ENCODE data around the gene SERTAD1. TPM values are rescaled to one million over a fixed set of nuclear protein-coding genes. Genes with fewer than 3 reads are reported as not detected.
"Not testable (repeated sequence)": the region's sequence is repeated elsewhere in the genome, so short reads cannot be mapped to it uniquely, and the experiment has no call there.

SERTAD1 gene
- total RNA-seq, 2 donors from 2014 or later = 18.1 to 19.4 TPM

GRCh38 chr19:40461669-40462221, 36.0 kb upstream of the SERTAD1 start:
- H3K4me1 Mint-ChIP-seq = peaks cover 24% of the 10 kb centered on the region
- H3K36me3 Mint-ChIP-seq (ENCODE audit: low read depth) = peaks cover 5% of the 10 kb centered on the region
- H3K9me3 ChIP-seq (ENCODE audit: control insufficient read depth, low read length, poor library complexity, severe bottlenecking) = no peaks in the 10 kb centered on the region
- H3K4me3 Mint-ChIP-seq = no peak overlapping the region
- peaks cover 7% of the 10 kb centered on the region for H3K27me3 Mint-ChIP-seq
- ATAC-seq (no peak), DNase-seq (no peak)
- peak overlapping the region; percentile 49 for H3K27ac Mint-ChIP-seq

GRCh38 chr19:40460185-40460584, 34.4 kb upstream of the SERTAD1 start:
- Mint-ChIP-seq H3K27ac (no peak overlapping the region), H3K4me3 (no peak overlapping the region), H3K4me1 (peaks cover 11% of the 10 kb centered on the region), H3K36me3 (ENCODE audit: low read depth) (no peaks in the 10 kb centered on the region), H3K27me3 (no peaks in the 10 kb centered on the region)
- no peak for ATAC-seq
- H3K9me3 ChIP-seq (ENCODE audit: control insufficient read depth, low read length, poor library complexity, severe bottlenecking) = no peaks in the 10 kb centered on the region
- DNase-seq = no peak

GRCh38 chr19:40458597-40458974, 32.8 kb upstream of the SERTAD1 start:
- H3K9me3 ChIP-seq (ENCODE audit: control insufficient read depth, low read length, poor library complexity, severe bottlenecking) = no peaks in the 10 kb centered on the region

GRCh38 chr19:40457953-40458596, 32.3 kb upstream of the SERTAD1 start:
- H3K9me3 ChIP-seq (ENCODE audit: control insufficient read depth, low read length, poor library complexity, severe bottlenecking) = no peaks in the 10 kb centered on the region
- Mint-ChIP-seq H3K4me1 (peaks cover 5% of the 10 kb centered on the region), H3K27me3 (no peaks in the 10 kb centered on the region), H3K36me3 (ENCODE audit: low read depth) (no peaks in the 10 kb centered on the region), H3K27ac (no peak overlapping the region), H3K4me3 (no peak overlapping the region)
- DNase-seq = no peak
- no peak for ATAC-seq

More at GRCh38 chr19:40458597-40458974, 32.8 kb upstream of the SERTAD1 start:
- Mint-ChIP-seq H3K27ac (no peak overlapping the region), H3K4me3 (peak overlapping the region; percentile 15), H3K4me1 (peaks cover 5% of the 10 kb centered on the region), H3K27me3 (no peaks in the 10 kb centered on the region), H3K36me3 (ENCODE audit: low read depth) (no peaks in the 10 kb centered on the region)
- ATAC-seq = no peak
- DNase-seq = no peak

- peaks cover 5% of the 10 kb centered on the region for H3K4me1 Mint-ChIP-seq
- H3K4me3 Mint-ChIP-seq = no peak overlapping the region
- H3K27me3 Mint-ChIP-seq = no peaks in the 10 kb centered on the region
- DNase-seq (no peak), ATAC-seq (no peak)
- H3K9me3 ChIP-seq (ENCODE audit: control insufficient read depth, low read length, poor library complexity, severe bottlenecking) = no peaks in the 10 kb centered on the region
- H3K27ac Mint-ChIP-seq = no peak overlapping the region
- H3K36me3 Mint-ChIP-seq (ENCODE audit: low read depth) = no peaks in the 10 kb centered on the region
Observed at GRCh38 chr19:40457048-40457447, 31.3 kb upstream of the SERTAD1 start.

GRCh38 chr19:40453943-40454342, 28.2 kb upstream of the SERTAD1 start:
- not testable (repeated sequence) for H3K27ac Mint-ChIP-seq; ATAC-seq; DNase-seq; H3K9me3 ChIP-seq (ENCODE audit: control insufficient read depth, low read length, poor library complexity, severe bottlenecking); H3K4me1 Mint-ChIP-seq; H3K4me3 Mint-ChIP-seq; H3K36me3 Mint-ChIP-seq (ENCODE audit: low read depth); H3K27me3 Mint-ChIP-seq

GRCh38 chr19:40453151-40453735, 27.5 kb upstream of the SERTAD1 start:
- Mint-ChIP-seq H3K4me1 (no peaks in the 10 kb centered on the region), H3K27me3 (no peaks in the 10 kb centered on the region), H3K4me3 (no peak overlapping the region), H3K36me3 (ENCODE audit: low read depth) (no peaks in the 10 kb centered on the region), H3K27ac (no peak overlapping the region)
- no peak for DNase-seq
- no peaks in the 10 kb centered on the region for H3K9me3 ChIP-seq (ENCODE audit: control insufficient read depth, low read length, poor library complexity, severe bottlenecking)
- no peak for ATAC-seq

GRCh38 chr19:40452016-40452415, 26.2 kb upstream of the SERTAD1 start:
- no peaks in the 10 kb centered on the region for H3K27me3 Mint-ChIP-seq
- DNase-seq (no peak), ATAC-seq (no peak)
- H3K36me3 Mint-ChIP-seq (ENCODE audit: low read depth) = no peaks in the 10 kb centered on the region
- no peaks in the 10 kb centered on the region for H3K4me1 Mint-ChIP-seq
- no peaks in the 10 kb centered on the region for H3K9me3 ChIP-seq (ENCODE audit: control insufficient read depth, low read length, poor library complexity, severe bottlenecking)
- H3K27ac Mint-ChIP-seq = no peak overlapping the region
- no peak overlapping the region for H3K4me3 Mint-ChIP-seq

GRCh38 chr19:40450664-40451063, 24.9 kb upstream of the SERTAD1 start:
- Mint-ChIP-seq H3K27me3 (no peaks in the 10 kb centered on the region), H3K4me1 (no peaks in the 10 kb centered on the region)

GRCh38 chr19:40449506-40449905, 23.7 kb upstream of the SERTAD1 start:
- Mint-ChIP-seq H3K27me3 (no peaks in the 10 kb centered on the region), H3K4me1 (peaks cover 4% of the 10 kb centered on the region), H3K27ac (no peak overlapping the region), H3K36me3 (ENCODE audit: low read depth) (no peaks in the 10 kb centered on the region), H3K4me3 (no peak overlapping the region)
- no peak for DNase-seq
- H3K9me3 ChIP-seq (ENCODE audit: control insufficient read depth, low read length, poor library complexity, severe bottlenecking) = no peaks in the 10 kb centered on the region
- ATAC-seq = no peak

More at GRCh38 chr19:40450664-40451063, 24.9 kb upstream of the SERTAD1 start:
- Mint-ChIP-seq H3K4me3 (no peak overlapping the region), H3K36me3 (ENCODE audit: low read depth) (no peaks in the 10 kb centered on the region), H3K27ac (no peak overlapping the region)
- ATAC-seq = no peak
- DNase-seq = no peak
- no peaks in the 10 kb centered on the region for H3K9me3 ChIP-seq (ENCODE audit: control insufficient read depth, low read length, poor library complexity, severe bottlenecking)

- ATAC-seq (no peak), DNase-seq (no peak)
- no peaks in the 10 kb centered on the region for H3K27me3 Mint-ChIP-seq
- peaks cover 5% of the 10 kb centered on the region for H3K36me3 Mint-ChIP-seq (ENCODE audit: low read depth)
- H3K9me3 ChIP-seq (ENCODE audit: control insufficient read depth, low read length, poor library complexity, severe bottlenecking) = no peaks in the 10 kb centered on the region
- H3K4me3 Mint-ChIP-seq = peak overlapping the region; percentile 75
- peaks cover 14% of the 10 kb centered on the region for H3K4me1 Mint-ChIP-seq
- H3K27ac Mint-ChIP-seq = peak overlapping the region; percentile 92
Observed at GRCh38 chr19:40446263-40446784, 20.5 kb upstream of the SERTAD1 start.

- Mint-ChIP-seq H3K4me1 (peaks cover 14% of the 10 kb centered on the region), H3K27ac (peak overlapping the region; percentile 92), H3K27me3 (no peaks in the 10 kb centered on the region), H3K4me3 (no peak overlapping the region), H3K36me3 (ENCODE audit: low read depth) (peaks cover 5% of the 10 kb centered on the region)
- DNase-seq (no peak), ATAC-seq (no peak)
- no peaks in the 10 kb centered on the region for H3K9me3 ChIP-seq (ENCODE audit: control insufficient read depth, low read length, poor library complexity, severe bottlenecking)
Observed at GRCh38 chr19:40445780-40446262, 20.0 kb upstream of the SERTAD1 start.

- Mint-ChIP-seq H3K27me3 (no peaks in the 10 kb centered on the region), H3K27ac (peak overlapping the region; percentile 92), H3K4me3 (peak overlapping the region; percentile 100), H3K36me3 (ENCODE audit: low read depth) (peaks cover 5% of the 10 kb centered on the region), H3K4me1 (peaks cover 17% of the 10 kb centered on the region)
- no peak for DNase-seq
- no peaks in the 10 kb centered on the region for H3K9me3 ChIP-seq (ENCODE audit: control insufficient read depth, low read length, poor library complexity, severe bottlenecking)
- ATAC-seq = no peak
Observed at GRCh38 chr19:40444825-40445312, 19.1 kb upstream of the SERTAD1 start.
